A673 (cell line): ENCODE results near the gene LUC7L2. TPM values are rescaled to one million over a fixed set of nuclear protein-coding genes. Genes with fewer than 3 reads are reported as not detected.
A peak's percentile ranks its signal among the peaks of the same experiment; 100 is the strongest.

Source experiments
- BruUV-seq: library from RNA; stranded (reverse); fragments of 400-500 nt; replicated peaks from 2 replicates; lab custom pipeline; 2021; lab: Mats Ljungman, UMichigan
- CTCF ChIA-PET: fragments of 300-600 bp; sonication (Branson Sonifier 250); formaldehyde crosslinking; loops from one replicate; lab custom pipeline; 2022; ENCODE audit warnings: antibody characterized with exemption; lab: Charles Lee
- POLR2A ChIA-PET: fragments of 300-600 bp; sonication (Branson Sonifier 250); formaldehyde crosslinking; loops from one replicate; lab custom pipeline; 2022; ENCODE audit warnings: antibody characterized with exemption; ENCODE audit not compliant: low non-redundant PET; lab: Charles Lee
- DNase-seq: peaks from one replicate; pipeline ENCODE4 v3.0.0-alpha.2; 2015; ENCODE audit warnings: low spot score
- H3K27ac ChIP-seq: fragments of 200-600 bp; sonication (generic); 2 replicates; pipeline ENCODE4 v1.5.1; 2016; ENCODE audit warnings: mixed run types, low read depth, mild to moderate bottlenecking, mixed read lengths, antibody characterized with exemption, low read length; ENCODE audit not compliant: poor library complexity, severe bottlenecking
- H3K27me3 ChIP-seq: fragments of 200-600 bp; sonication (generic); replicated peaks from 2 replicates; pipeline ENCODE4 v1.6.1; 2017; ENCODE audit warnings: mixed run types, low read depth, mild to moderate bottlenecking, mixed read lengths, antibody characterized with exemption, low read length; ENCODE audit not compliant: insufficient read depth, poor library complexity
- H3K36me3 ChIP-seq: fragments of 200-600 bp; sonication (generic); 2 replicates; pipeline ENCODE4 v1.6.1; 2016; ENCODE audit warnings: mixed run types, mild to moderate bottlenecking, mixed read lengths, antibody characterized with exemption, low read length; ENCODE audit not compliant: insufficient read depth, poor library complexity, severe bottlenecking
- H3K4me1 ChIP-seq: fragments of 200-600 bp; sonication (generic); 2 replicates; pipeline ENCODE4 v1.6.1; 2017; ENCODE audit warnings: mixed run types, mild to moderate bottlenecking, mixed read lengths, antibody characterized with exemption, low read length; ENCODE audit not compliant: insufficient read depth, poor library complexity, severe bottlenecking
- H3K4me3 ChIP-seq: fragments of 200-600 bp; sonication (generic); 2 replicates; pipeline ENCODE4 v1.5.1; 2016; ENCODE audit warnings: low read depth, mixed run types, mild to moderate bottlenecking, mixed read lengths, low read length; ENCODE audit not compliant: poor library complexity, severe bottlenecking
- H3K9me3 ChIP-seq: fragments of 200-600 bp; sonication (generic); 2 replicates; pipeline ENCODE4 v1.6.1; 2016; ENCODE audit warnings: mixed run types, low read depth, mild to moderate bottlenecking, mixed read lengths, antibody characterized with exemption, low read length; ENCODE audit not compliant: poor library complexity, severe bottlenecking
- EZH2 ChIP-seq: fragments of 200-600 bp; sonication (generic); IDR thresholded peaks from 2 replicates; pipeline ENCODE4 v1.6.1; 2017; ENCODE audit warnings: borderline replicate concordance, low read depth, mild to moderate bottlenecking, mixed read lengths, antibody characterized with exemption, low read length; ENCODE audit not compliant: poor library complexity, severe bottlenecking
- intact Hi-C: fragments of 100-400 bp; cut with micrococcal nuclease; formaldehyde crosslinking; loops from one replicate; pipeline ENCODE4 v1.10.0; 2022; ENCODE audit not compliant: unreplicated experiment
- total RNA-seq: library from RNA; stranded (reverse); gene quantifications from 2 replicates; pipeline ENCODE4 v1.2.3, GENCODE V29; 2021
- TF ChIP-seq, protein P1 (sequence below): fragments of 300-800, 200-600 bp; sonication (generic); conservative IDR thresholded peaks from 2 replicates; pipeline ENCODE4 v1.5.1; 2017; ENCODE audit warnings: low read depth, mild to moderate bottlenecking, antibody characterized with exemption, low read length, moderate library complexity, mixed read lengths

LUC7L2 gene
- total RNA-seq, 1 experiment from 2014 or later = 107 TPM

DNA sequence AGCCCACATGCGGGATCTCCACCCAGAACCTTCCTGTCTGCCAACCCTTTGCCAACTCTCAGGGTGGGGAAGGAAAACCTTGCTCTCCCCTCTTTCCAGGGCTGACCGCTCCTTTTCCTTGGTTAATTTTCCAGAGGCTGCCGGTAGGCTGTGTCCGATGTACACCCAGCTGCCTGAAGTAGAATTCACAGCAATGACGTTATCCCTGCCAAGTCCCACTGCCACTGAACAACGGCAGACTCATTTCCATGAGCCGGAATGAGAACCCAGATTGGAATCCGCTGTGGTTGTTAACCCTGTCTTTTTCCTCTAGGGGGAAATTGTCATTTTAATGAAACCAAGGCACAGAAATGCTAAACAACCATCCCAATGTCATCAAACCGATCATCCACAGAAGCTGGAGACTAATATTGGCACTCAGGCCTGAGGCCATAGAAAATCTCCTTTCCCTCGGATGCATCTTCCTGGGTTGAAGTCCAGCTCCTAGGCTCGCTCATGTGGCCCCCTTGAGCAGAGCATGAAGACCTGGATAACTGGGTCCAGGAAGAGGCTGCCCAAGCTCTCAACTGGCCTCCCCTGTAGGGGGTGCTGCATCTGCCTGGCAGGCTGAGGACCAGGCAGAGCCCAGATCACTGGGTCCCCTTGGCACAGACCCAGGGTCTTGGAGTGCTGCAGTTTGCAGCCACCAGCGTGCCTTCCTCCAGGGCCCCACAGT lies 93.4 kb downstream of the LUC7L2 start:
- no peak for DNase-seq
- BruUV-seq = no TSS peak
- TF ChIP-seq EZH2 = no peak
- TF ChIP-seq, protein P1, sequence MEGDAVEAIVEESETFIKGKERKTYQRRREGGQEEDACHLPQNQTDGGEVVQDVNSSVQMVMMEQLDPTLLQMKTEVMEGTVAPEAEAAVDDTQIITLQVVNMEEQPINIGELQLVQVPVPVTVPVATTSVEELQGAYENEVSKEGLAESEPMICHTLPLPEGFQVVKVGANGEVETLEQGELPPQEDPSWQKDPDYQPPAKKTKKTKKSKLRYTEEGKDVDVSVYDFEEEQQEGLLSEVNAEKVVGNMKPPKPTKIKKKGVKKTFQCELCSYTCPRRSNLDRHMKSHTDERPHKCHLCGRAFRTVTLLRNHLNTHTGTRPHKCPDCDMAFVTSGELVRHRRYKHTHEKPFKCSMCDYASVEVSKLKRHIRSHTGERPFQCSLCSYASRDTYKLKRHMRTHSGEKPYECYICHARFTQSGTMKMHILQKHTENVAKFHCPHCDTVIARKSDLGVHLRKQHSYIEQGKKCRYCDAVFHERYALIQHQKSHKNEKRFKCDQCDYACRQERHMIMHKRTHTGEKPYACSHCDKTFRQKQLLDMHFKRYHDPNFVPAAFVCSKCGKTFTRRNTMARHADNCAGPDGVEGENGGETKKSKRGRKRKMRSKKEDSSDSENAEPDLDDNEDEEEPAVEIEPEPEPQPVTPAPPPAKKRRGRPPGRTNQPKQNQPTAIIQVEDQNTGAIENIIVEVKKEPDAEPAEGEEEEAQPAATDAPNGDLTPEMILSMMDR = peak; percentile 34; the same call in 1 of the 2 replicates
- H3K36me3 ChIP-seq = no peaks in the 10 kb centered on the region
- POLR2A ChIA-PET = no interaction called here
- no peak overlapping the region for H3K27ac ChIP-seq
- intact Hi-C loops = no loop called here
- no peak overlapping the region for H3K4me3 ChIP-seq
- H3K4me1 ChIP-seq = no peaks in the 10 kb centered on the region
- CTCF ChIA-PET = interaction anchor here (0.6 kb wide), 1 partner anchor 8 kb away, joined by 3 read pairs; no protein-coding TSS in a partner anchor
- no peaks in the 10 kb centered on the region for H3K27me3 ChIP-seq
- no peaks in the 10 kb centered on the region for H3K9me3 ChIP-seq

DNA sequence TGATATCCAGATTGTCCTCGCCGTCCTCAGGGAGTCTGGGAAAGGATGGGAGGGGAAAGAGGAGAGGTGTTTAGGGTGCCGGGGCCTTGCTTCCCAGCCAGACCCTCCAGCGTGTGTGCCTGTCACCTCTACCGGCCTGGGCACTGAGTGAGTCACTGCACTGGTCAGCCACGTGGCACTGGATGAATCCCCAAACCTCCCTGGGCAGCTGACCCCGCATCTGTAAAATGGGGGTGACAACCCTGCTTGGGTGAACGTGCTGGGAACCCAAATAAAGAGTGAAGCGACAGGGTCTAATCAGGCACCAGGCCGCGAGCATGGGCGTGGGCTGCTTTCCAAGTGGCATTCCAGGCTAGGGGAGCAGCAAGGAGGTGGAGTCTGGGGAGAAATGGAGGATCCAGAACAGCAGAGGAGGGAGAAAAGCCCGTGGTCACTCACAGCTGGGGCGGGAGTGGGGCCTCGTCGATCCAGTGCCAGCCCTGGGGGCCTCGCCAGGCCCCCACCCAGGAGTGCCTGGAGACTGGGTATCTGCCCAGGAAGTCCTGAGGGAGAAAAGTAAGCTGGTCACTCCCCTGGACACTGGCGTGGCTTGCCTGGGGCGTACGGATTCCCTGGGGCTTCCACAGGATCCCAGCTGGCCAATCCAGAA lies 94.1 kb downstream of the LUC7L2 start:
- Histone ChIP-seq H3K27me3 (no peaks in the 10 kb centered on the region), H3K27ac (no peak overlapping the region), H3K36me3 (no peaks in the 10 kb centered on the region), H3K9me3 (no peaks in the 10 kb centered on the region), H3K4me1 (no peaks in the 10 kb centered on the region), H3K4me3 (no peak overlapping the region)
- TF ChIP-seq, protein P1 = no peak
- no peak for TF ChIP-seq EZH2
- no peak for DNase-seq
- CTCF ChIA-PET = no interaction called here
- POLR2A ChIA-PET = no interaction called here
- no TSS peak for BruUV-seq
- intact Hi-C loops = no loop called here

DNA sequence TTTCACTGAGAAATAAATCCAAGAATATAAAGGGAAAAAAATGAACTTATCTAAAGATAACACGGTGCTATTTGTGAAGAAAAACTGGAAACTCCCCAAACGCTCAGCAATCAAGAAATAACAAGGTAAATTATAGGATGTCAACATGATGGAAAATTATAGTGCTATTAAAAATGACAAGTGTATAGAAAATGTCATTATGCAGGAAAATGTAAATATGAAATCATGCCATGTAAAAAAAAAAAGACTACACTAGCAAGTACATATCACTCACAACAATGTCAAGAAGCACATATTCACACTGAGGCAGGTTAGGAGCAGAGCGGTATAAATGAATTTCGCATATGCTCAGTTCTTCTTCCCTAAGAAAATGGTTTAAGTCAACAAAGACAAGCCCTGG lies 96.1 kb downstream of the LUC7L2 start:
- no peak overlapping the region for H3K27ac ChIP-seq
- BruUV-seq = no TSS peak
- intact Hi-C loops = no loop called here

More for the DNA sequence above, 96.1 kb downstream of the LUC7L2 start:
- POLR2A ChIA-PET = no interaction called here
- Histone ChIP-seq H3K4me3 (no peak overlapping the region), H3K27me3 (no peaks in the 10 kb centered on the region), H3K9me3 (no peaks in the 10 kb centered on the region), H3K36me3 (no peaks in the 10 kb centered on the region), H3K4me1 (no peaks in the 10 kb centered on the region)
- CTCF ChIA-PET = no interaction called here
- TF ChIP-seq, protein P1 = no peak
- TF ChIP-seq EZH2 = no peak
- DNase-seq = no peak
